Bone marrow (tissue), 2 donors: ENCODE measurements around the gene PLAC1.

Source experiments
- DNase-seq, 2 donors: peaks; one replicate each; lab custom pipeline; 2025; lab: John Stamatoyannopoulos, UW

The PLAC1 gene

GRCh38 chrX:134543288-134543687, 115.0 kb downstream of the PLAC1 start:
- no peak for DNase-seq

- no peak for DNase-seq
These were observed 115.8 kb downstream of the PLAC1 start for GRCh38 chrX:134542485-134542884.

GRCh38 chrX:134541906-134542305, 116.4 kb downstream of the PLAC1 start:
- DNase-seq = no peak

GRCh38 chrX:134538316-134538715, 120.0 kb downstream of the PLAC1 start:
- no peak for DNase-seq

- no peak for DNase-seq
These were observed 120.9 kb downstream of the PLAC1 start for GRCh38 chrX:134537179-134537955.

- no peak for DNase-seq
These were observed 124.3 kb downstream of the PLAC1 start for GRCh38 chrX:134533952-134534351.

- DNase-seq = no peak
These were observed 124.9 kb downstream of the PLAC1 start for GRCh38 chrX:134533352-134533751.

GRCh38 chrX:134530845-134531244, 127.4 kb downstream of the PLAC1 start:
- no peak for DNase-seq

GRCh38 chrX:134529481-134529880, 128.8 kb downstream of the PLAC1 start:
- no peak for DNase-seq

GRCh38 chrX:134528960-134529359, 129.3 kb downstream of the PLAC1 start:
- no peak for DNase-seq

- no peak for DNase-seq
These were observed 131.9 kb downstream of the PLAC1 start for GRCh38 chrX:134526399-134526798.

GRCh38 chrX:134525086-134525792, 133.0 kb downstream of the PLAC1 start:
- no peak for DNase-seq

GRCh38 chrX:134524181-134524580, 134.1 kb downstream of the PLAC1 start:
- no peak for DNase-seq

- DNase-seq = peak in 1 of 2 donors; percentile 11
These were observed 137.3 kb downstream of the PLAC1 start for GRCh38 chrX:134520860-134521390.
